IPS DF 4.7 (cell line): ENCODE results near the gene PLA2G12B.
"Not testable (repeated sequence)": the region's sequence is repeated elsewhere in the genome, so short reads cannot be mapped to it uniquely, and the experiment has no call there.

ENCODE experiments used
- DNase-seq: peaks from one replicate; pipeline ENCODE4 v3.0.0-alpha.2; 2013; ENCODE audit warnings: low spot score; ENCODE audit errors: extremely low read depth

Gene PLA2G12B

DNA sequence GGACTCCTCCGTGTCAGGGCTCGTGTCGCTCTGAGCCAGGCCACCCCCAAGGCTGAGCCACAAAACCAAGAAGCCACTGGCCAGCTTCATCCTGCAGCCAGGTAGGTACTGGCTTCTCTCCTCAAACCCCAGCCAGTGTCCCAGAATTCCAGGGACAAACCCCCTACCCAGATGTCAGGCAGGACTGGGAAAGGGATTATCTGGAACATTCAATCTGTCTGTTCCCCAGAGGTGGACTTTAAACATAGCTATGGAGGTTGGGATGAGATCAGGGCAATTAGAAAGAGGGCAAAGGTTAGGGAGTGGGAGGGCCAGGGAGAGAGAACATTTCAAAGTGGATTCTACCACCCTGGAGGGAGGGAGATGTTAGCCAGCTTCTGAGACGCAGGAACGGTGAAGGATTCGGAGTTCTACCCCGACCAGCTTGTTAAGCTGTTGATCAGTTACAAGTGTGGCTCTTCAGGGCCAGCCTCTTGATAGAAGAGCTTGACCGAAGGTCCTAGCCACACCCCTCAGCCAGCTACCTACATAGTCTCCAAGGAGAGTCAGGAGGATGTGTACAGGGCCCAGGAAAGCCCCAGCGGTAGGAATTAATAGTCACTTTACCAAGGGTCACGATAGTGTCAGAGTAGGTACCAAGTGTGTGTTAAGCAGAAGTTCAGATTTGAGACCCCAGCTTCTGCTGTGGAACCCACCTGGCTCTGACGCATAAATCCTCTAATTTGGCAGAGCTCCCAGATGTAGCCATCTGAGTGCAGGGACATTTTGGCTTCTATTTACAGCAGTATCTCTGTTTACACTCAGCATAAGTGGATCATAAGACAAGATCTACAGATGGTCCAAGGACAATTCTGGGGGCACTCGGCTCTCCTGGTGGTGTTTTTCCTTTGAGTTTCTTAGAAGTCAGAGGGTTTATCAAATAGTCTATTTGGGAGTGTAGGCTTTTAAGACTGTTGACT lies at the start of gene PLA2G12B:
Gene PLA2G12B (minus strand): TSS at position 211 of the 959 bp plus-strand sequence. CDS start 121 bp downstream, at position 90.
- DNase-seq = no peak

- DNase-seq = no peak
Observed at GRCh38 chr10:73003822-73004221, 49.2 kb upstream of the PLA2G12B start.

DNA sequence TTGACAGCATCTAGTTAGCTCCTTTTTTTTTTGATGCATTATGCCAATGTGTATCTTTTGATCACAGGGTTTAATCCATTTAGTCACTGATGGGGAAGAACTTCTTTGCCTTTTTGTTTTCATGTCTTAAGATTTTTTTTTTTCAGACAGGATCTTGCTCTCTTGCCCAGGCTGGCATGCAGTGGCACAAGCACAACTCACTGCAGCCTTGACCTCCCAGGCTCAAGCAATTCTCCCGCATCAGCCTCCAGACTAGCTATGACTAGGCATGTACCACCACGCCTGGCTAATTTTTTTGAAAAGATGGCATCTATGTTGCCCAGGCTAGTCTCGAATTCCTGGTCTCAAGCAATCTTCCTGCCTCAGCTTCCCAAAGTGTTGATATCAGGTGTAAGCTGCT lies 46.4 kb upstream of the PLA2G12B start:
- no peak for DNase-seq

GRCh38 chr10:72997099-72997498 lies 42.5 kb upstream of the PLA2G12B start:
- DNase-seq = no peak

DNA sequence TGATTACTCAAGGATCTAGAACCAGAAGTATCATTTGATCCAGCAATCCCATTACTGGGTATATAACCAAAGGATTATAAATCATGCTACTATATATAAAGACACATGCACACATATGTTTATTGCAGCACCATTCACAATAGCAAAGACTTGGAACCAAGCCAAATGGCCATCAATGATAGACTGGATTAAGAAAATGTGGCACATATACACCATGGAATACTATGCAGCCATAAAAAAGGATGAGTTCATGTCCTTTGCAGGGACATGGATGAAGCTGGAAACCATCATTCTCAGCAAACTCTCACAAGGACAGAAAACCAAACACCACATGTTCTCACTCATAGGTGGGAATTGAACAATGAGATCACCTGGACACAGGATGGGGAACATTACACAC lies 40.9 kb upstream of the PLA2G12B start:
- DNase-seq = not testable (repeated sequence)

DNA sequence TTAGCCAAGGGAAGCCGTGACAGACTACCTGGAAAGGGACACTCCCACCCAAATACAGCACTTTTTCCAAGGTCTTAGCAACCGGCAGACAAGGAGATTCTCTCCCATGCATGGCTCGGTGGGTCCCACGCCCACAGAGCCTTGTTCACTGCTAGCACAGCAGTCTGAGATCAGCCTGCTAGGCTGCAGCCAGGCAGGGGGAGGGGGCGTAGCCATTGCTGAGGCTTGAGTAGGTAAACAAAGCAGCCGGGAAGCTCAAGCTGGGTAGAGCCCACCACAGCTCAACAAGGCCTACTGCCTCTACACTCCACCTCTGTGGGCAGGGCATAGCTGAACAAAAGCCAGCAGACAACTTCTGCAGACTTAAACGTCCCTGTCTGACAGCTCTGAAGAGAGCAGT lies 35.2 kb upstream of the PLA2G12B start:
- DNase-seq = not testable (repeated sequence)

GRCh38 chr10:72984618-72985017 lies 30.0 kb upstream of the PLA2G12B start:
- not testable (repeated sequence) for DNase-seq

DNA sequence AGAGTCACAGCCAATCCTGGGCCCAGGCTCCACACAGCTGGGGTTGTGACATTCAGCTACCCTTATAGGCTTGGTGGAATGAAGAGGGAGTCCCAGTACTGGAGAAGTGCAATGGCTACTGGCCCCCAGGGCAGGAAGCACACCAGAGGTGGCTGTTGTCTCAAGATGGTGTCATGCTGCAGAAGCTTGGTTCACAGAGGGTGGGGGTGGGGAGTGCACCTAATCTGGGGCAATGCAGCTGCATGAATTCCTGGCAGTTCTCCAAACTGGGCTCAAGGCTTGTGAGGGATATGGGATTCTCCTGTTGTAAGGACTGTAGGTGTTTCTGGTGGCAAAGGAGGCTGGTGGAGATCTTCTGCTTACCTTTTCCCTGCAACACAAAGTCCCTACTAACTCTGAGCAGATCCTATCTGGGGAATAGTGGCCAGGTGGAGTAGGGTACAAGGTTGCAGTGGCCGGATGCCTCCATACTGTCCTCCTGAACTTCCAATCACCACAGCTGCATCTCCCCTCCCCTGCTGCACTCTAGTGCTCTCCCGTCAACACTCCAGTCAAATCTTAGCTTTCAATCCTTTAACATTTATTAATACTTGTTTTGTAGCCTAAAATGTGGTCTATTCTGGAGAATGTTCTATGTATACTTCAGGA lies 27.4 kb upstream of the PLA2G12B start:
- DNase-seq = no peak

GRCh38 chr10:72981028-72981881 lies 26.6 kb upstream of the PLA2G12B start:
- no peak for DNase-seq

- DNase-seq = no peak
Observed at GRCh38 chr10:72980348-72980747, 25.7 kb upstream of the PLA2G12B start.

GRCh38 chr10:72979709-72980108 lies 25.1 kb upstream of the PLA2G12B start:
- no peak for DNase-seq

- DNase-seq = no peak
Observed at GRCh38 chr10:72976886-72977285, 22.3 kb upstream of the PLA2G12B start.

- DNase-seq = no peak
Observed at GRCh38 chr10:72956001-72956400, 1.4 kb upstream of the PLA2G12B start.

GRCh38 chr10:72954230-72954595 lies 393 bp downstream of the PLA2G12B start:
- DNase-seq = no peak

GRCh38 chr10:72953687-72954086 lies 919 bp downstream of the PLA2G12B start:
- no peak for DNase-seq

GRCh38 chr10:72952642-72953158 lies 1.9 kb downstream of the PLA2G12B start:
- DNase-seq = no peak

- no peak for DNase-seq
Observed at GRCh38 chr10:72952189-72952588, 2.4 kb downstream of the PLA2G12B start.

GRCh38 chr10:72951760-72952159 lies 2.8 kb downstream of the PLA2G12B start:
- no peak for DNase-seq

DNA sequence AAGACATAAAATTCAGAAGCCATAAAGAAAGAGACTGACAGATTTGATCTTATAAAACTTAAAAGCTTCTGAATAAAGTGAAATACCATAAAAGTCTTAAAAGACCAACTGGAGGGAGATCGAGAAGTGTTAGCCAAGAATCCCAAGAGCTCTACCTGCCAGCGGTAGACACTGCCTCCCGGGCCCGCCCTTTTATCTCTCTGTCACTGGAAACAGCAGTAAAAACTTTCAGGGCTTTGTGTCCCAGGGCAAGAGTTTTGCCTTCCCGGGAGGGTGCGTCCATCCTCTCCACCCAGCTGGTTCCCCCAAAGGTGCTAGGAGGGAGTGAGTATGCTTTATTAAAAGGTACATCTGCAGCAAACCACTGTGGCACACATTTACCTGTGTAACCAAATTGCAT lies 5.8 kb downstream of the PLA2G12B start:
- DNase-seq = no peak

GRCh38 chr10:72946963-72947362 lies 7.6 kb downstream of the PLA2G12B start:
- no peak for DNase-seq

DNA sequence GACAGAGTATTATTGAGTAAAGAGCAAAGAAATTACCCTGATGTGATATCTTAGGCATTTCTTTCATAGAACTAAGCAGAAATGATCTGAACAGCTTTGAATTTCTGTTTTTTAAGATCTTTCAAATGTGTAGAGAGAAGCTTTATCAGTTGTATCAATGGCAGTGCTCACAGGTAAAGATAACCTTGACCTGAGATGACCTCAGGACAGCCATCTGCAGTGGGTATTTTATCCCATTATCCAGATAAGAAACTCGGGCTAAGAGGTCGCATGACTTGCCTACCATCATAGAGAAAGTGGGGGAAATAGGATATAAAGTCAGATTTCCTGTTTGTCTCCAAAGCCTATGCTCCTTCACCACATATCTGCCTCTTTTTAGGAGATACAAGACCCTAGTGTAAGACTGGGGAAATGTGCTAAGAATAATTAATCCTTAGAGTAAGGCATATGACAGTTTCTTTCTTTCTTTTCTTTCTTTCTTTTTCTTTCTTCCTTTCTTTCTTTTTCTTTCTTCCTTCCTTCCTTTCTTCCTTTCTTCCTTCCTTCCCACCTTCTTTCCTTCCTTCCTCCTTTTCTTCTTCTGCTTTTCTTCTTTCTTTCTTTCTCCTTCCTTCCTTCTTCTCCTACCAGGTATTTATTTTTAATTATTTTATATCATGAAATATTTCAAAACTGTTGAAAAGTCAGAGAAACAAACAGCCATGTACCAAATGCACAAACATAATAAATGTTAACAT lies 10.9 kb downstream of the PLA2G12B start:
- no peak for DNase-seq
